ENCODE results near the gene RTEL1. TPM values are rescaled to one million over a fixed set of nuclear protein-coding genes. Genes with fewer than 3 reads are reported as not detected.
A peak's percentile ranks its signal among the peaks of the same experiment; 100 is the strongest.

Gene RTEL1
- total and polyA plus RNA-seq, 9 of the 15 experiments (the other 6 are each of a cell fraction or from before 2014, with no cell fraction given) = 0.36 to 61.0 (median 17.9) TPM

DNA sequence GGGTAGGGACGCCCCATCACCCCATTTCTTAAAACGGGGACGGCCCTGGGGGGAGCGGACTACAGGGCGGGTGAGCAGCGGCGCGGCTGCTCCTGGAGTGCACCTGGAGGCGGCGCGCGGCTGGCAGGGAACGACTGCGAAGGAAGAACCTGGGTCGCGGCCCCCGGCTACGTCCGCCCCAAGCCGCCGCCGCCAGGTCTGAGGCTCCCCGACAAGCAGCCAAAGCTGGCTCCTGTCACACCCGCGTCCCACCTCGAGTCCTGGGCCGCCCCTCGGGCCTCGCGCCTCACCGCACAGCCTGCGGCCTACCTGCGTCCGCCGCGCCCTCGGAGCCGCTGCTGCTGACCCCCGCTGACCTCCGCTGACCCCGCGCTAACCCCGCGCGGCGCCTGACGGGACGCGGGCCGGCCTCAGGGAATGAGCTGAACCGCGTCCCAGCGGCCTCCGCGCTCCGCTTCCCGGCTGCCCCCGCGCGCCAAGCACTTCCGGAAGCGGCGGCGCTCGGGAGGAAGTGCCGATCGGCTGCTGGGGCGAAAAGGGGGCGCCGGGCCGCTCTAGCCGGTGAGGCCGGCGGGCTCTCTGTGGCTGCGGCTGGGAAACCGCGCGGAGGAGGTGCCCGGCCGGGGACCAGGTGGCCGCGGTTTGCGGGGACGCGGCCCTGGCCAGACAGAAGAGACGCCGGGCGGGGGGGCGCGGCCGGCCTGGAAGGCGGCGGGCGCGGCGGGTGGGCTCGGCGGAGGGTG is 49.6 kb downstream of the RTEL1 start, which contains the start of the genes ARFRP1 and ZGPAT (continued):
- TF ChIP-seq, protein P1, sequence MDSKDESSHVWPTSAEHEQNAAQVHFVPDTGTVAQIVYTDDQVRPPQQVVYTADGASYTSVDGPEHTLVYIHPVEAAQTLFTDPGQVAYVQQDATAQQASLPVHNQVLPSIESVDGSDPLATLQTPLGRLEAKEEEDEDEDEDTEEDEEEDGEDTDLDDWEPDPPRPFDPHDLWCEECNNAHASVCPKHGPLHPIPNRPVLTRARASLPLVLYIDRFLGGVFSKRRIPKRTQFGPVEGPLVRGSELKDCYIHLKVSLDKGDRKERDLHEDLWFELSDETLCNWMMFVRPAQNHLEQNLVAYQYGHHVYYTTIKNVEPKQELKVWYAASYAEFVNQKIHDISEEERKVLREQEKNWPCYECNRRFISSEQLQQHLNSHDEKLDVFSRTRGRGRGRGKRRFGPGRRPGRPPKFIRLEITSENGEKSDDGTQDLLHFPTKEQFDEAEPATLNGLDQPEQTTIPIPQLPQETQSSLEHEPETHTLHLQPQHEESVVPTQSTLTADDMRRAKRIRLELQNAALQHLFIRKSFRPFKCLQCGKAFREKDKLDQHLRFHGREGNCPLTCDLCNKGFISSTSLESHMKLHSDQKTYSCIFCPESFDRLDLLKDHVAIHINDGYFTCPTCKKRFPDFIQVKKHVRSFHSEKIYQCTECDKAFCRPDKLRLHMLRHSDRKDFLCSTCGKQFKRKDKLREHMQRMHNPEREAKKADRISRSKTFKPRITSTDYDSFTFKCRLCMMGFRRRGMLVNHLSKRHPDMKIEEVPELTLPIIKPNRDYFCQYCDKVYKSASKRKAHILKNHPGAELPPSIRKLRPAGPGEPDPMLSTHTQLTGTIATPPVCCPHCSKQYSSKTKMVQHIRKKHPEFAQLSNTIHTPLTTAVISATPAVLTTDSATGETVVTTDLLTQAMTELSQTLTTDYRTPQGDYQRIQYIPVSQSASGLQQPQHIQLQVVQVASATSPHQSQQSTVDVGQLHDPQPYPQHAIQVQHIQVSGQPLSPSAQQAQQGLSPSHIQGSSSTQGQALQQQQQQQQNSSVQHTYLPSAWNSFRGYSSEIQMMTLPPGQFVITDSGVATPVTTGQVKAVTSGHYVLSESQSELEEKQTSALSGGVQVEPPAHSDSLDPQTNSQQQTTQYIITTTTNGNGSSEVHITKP (IDR thresholded peaks at IDR 0.05; ENCODE audit: partially characterized antibody) = no peak
- no peak for TF ChIP-seq ZNF239 (CRISPR knock-in tag; IDR thresholded peaks at IDR 0.05)
- TF ChIP-seq SMAD4 (CRISPR knock-in tag; conservative IDR thresholded peaks at IDR 0.05) = peak; percentile 76
